CD4-positive, alpha-beta T cell treated with Interleukin-6 at 100 ng/mL for 8 hours (primary cell): ENCODE data around the gene MRGPRX3.
"Not testable (repeated sequence)": the region's sequence is repeated elsewhere in the genome, so short reads cannot be mapped to it uniquely, and the experiment has no call there.

Experiments
- DNase-seq: peaks from one replicate; pipeline ENCODE4 v3.0.0-alpha.2; 2020; ENCODE audit warnings: mixed read lengths, low spot score

Gene MRGPRX3

DNA sequence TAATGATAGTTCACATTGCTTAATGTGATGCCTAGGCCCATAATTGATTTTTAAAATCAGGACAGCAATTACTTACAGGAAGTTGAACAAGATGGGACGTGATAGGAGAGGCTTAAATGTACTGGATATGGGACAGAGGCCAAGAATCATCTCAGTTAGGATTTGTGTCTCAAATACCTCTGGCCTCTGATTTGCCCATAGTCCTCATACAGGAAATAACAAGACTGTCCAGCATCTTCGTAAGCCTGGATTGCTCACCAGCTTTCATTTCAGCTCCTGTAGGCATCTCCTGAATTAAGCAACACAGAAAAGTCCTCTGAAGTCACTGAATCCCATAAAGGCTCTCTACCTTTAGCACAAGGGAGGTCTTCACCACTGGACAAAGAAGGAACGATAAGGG, at the start of gene MRGPRX3:
Gene MRGPRX3 (plus strand): TSS at position 231 of the 400 bp plus-strand sequence. CDS start 4,632 bp downstream, outside the sequence.
- DNase-seq = no peak

DNA sequence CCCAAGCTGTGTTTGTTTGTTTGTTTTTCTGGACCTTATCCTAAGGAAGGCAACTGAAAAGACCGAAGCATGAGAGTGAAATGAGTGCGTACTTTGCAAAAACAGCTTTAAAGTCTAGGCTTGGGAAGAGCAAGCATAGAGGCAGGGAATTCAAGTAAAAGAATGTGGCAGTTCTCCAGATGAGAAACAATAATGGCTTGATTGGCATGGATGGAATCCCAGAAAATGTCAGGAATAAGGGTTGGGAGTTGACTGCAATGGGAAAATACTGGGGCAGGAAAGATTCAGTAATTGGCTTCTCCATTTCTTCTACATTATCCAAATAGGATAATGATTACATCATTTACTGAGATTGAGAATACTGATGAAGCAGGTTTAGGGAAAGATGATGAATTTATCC, 44.0 kb upstream of the MRGPRX3 start:
- DNase-seq = no peak

DNA sequence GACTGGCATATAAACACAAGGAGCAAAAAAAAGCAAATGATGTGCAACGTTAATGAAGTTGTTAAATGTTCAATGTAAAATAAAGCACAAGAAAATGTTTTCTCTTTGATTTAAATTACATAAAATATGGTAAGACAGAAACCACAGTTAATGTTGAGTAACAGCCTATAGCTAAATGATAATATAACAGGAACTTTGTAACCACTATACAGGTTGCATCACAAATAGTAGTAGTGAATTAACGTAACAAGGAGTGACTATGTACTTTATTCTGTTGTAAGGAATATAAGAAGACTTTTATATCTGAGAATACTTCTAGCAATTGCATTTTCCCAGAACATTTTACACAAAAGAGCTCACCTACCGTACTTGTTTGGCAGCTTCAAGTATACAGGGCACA, 43.4 kb upstream of the MRGPRX3 start:
- DNase-seq = no peak

DNA sequence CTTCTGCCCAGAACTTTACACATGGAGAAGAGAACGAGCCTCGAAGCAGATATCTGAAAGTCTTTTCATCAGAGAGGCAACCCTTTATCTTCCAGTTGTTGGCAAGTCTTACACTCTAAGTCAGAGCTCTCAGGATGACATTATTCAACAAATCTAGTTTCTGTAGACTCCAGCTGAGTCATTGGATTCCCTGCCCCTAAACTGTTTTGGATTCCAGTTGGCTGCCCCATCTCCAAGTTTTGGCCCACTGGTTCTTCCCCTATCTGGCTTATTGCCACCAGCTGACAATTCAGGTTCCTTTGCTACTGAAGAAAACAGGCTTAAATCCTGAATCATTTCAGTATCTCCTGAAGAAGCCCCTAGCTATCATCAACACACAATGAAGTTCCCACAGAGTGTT, 40.6 kb upstream of the MRGPRX3 start:
- DNase-seq = no peak

GRCh38 chr11:18093959-18094358, 38.4 kb upstream of the MRGPRX3 start:
- DNase-seq = no peak

- no peak for DNase-seq
Measured at GRCh38 chr11:18100926-18101656, 31.3 kb upstream of the MRGPRX3 start.

DNA sequence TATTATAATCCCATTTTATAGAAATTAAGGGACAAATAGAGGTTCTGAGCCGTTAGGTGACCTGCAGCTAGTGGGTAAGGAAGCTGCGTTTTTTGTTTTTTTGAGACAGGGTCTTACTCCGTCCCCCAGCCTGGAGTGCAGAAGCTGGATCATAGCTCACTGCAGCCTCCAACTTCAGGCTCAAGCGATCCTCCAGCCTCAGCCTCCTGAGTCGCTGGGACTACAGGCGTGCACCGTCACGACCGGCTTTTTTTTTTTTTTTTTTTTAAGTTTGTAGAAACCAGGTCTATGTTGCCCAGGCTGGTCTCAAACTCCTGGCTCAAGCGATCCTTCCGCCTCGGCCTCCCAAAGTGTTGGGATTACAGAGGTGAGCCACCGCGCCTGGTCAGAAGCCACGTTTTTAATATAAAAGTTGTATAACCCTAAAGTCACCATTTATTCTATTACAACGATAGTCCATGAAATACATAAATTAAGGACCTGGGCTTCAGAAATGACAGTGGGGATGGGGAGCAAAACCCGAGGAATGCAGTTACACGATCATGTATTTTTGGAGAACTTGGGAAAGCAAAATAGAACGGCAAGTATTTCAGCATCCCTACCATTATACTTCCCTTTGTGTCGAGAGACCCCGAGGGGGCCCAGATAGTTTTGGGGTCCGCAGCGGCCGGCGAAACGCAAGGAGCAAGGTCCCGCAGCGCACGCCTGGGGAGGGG, 27.1 kb upstream of the MRGPRX3 start:
- DNase-seq = no peak

DNA sequence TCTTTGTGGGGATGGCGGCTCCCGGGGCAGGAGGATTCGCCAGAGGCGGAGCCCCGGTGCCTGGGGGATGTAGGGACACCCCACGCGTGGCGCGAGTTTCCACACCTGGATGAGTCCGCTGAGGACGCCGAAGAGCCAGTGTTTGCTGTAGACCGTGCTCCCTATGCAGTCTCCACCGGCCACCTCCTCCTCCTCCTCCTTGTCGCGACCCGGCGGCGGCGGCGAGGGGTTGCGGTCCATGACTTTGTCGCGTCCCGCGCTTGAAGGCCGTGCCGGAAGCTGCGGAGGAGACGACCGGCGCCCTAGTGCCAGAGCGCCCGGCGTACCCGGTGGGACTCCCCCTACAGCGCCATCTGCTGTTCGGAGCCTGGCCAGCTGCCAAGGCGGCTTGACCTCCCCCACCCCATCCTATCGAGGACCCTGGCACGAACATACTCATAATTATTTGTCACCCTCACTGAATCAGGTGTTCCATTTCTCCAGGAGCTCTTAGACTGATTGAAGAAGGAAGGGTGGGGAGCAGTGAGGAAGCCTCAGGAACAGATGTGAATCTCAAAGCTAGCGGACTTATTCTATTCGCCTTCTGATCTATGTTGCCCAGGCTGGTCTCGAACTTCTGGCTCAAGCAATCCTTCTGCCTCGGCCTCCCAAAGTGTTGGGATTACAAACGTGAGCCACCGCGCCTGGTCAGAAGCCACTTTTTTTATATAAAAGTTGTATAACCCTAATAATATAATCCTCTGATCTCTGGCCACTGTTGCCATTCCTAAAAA, 26.4 kb upstream of the MRGPRX3 start, which contains the start of gene SAAL1:
Gene SAAL1 (minus strand): TSS at position 281 of the 773 bp plus-strand sequence. CDS start 41 bp downstream, at position 240.
- DNase-seq = peak; percentile 88

GRCh38 chr11:18106688-18107087, 25.7 kb upstream of the MRGPRX3 start:
- no peak for DNase-seq

GRCh38 chr11:18108254-18108653, 24.1 kb upstream of the MRGPRX3 start:
- DNase-seq = no peak

GRCh38 chr11:18111005-18111404, 21.4 kb upstream of the MRGPRX3 start:
- no peak for DNase-seq

DNA sequence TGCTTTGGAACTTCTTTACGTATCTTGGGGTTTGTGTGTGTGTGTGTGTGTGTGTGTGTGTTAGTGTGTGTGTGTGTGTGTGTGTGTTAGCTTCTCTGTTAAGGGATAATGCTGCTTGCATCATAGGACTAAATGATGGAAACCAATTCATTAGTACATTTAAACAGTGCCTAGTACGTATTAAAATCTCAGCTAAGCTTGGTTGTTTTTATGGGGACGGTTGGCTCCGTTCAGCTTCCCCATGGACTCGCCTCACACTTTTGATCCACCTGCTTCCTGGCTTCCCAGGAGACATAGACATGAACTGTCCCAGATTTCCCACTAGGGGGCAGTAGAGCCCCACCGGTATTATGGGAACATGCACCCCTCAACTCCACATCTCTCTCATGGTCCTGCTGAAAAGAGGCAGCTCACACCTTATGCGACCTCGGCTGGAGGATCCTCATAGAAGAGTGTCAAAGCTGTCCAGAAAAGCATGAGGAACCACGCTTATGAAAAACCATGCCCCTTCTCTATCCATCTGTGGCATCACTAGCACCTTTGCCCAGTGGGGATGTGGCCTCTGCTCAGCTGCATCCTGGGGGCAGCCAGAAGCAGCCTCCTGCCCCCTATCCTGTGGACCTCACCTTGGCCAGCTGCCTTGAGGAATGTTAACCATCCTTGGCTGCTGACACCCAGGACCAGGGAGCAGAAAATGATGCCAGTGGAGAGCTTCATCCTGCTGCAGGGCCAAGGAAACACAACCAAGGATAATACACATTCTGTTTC, 16.8 kb upstream of the MRGPRX3 start:
- peak; percentile 60 for DNase-seq

DNA sequence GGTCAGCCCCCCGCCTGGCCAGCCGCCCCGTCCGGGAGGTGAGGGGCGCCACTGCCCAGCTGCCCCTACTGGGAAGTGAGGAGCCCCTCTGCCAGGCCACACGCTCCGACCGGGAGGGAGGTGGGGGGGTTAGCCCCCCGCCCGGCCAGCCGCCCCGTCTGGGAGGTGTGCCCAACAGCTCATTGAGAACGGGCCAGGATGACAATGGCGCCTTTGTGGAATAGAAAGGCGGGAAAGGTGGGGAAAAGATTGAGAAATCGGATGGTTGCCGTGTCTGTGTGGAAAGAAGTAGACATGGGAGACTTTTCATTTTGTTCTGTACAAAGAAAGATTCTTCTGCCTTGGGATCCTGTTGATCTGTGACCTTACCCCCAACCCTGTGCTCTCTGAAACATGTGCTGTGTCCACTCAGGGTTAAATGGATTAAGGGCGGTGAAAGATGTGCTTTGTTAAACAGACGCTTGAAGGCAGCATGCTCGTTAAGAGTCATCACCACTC, 11.0 kb upstream of the MRGPRX3 start:
- not testable (repeated sequence) for DNase-seq

- not testable (repeated sequence) for DNase-seq
Measured at GRCh38 chr11:18131115-18131514, 1.3 kb upstream of the MRGPRX3 start.

DNA sequence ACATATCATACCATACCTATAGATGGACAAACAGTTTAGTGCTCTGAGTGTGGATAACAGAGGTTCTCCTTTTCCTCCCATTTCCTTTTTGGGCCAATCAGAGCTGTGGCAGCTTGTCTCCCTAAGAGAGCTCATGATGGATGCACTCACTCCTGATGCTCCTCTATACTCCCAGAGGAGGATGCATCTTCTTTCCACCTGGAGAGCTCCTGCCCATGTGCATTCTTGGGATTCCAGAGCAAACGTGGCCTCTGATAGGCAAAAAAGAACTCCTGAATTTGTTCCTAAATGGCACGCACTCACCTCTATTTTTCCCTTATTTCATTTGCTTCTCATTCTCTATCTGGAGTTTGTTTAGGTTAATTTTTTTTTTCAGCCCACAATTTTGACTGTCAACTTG, 2.9 kb downstream of the MRGPRX3 start:
- no peak for DNase-seq

GRCh38 chr11:18137186-18137800, 4.9 kb downstream of the MRGPRX3 start:
- DNase-seq = no peak

DNA sequence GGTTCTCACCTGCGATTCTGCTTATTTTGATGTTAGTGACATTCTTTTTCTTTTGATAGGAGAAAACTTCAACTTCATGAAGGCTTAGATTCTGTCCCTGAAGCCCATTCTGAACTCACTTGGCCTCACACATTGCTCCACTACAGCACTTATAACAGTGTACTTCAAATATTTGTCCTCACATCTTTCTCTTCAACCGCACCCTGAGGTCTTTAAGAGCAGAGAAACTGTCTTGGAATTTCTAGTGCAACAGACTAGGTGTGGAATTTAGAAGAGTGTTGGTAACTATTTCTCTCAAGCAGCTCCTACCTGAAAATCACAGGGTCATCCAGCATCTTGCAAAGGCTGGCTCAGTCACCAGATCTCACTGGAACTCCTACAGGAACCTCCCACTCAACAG, 7.8 kb downstream of the MRGPRX3 start:
- DNase-seq = no peak

DNA sequence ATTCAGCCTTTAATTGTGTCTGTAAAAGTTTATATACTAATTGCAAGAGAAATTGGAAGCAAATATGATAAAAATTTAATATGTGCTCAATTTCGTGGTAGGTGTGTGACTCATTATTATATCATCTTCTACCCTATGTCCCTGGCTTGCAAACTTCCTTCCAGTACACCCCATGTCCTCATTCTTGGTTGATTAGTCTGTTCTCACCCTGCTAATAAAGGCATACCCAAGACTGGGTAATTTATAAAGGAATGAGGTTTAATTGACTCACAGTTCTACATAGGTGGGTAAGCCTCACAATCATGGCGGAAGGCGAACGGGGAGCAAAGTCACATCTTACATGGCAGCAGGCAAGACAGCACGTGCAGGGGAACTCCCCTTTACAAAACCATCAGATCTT, 11.9 kb downstream of the MRGPRX3 start:
- DNase-seq = no peak

GRCh38 chr11:18145025-18145424, 12.7 kb downstream of the MRGPRX3 start:
- DNase-seq = no peak

- DNase-seq = no peak
Measured at GRCh38 chr11:18145837-18146236, 13.5 kb downstream of the MRGPRX3 start.

DNA sequence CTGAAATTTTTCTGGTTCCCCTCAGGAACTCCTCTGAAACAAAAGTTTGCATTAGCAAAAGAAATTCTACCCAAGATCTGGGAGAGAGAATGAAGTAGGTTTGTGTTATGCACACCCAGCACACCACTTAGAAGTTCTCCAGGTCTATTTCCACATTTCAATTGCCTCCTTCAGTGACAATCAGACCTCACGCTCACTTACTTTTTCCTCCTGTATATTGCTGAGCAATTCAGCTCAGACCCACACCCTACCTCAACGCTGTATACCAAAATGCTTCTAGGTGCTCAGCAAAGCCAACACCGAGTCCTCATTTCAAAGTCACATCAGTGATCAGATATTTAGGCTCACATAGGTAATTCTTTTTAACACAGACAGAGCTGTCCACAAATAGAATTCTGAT, 19.2 kb downstream of the MRGPRX3 start:
- DNase-seq = no peak
